ENCODE results near the gene SPR. TPM values are rescaled to one million over a fixed set of nuclear protein-coding genes. Genes with fewer than 3 reads are reported as not detected.

Gene SPR
- total and polyA plus RNA-seq, 2 of the 13 experiments (the other 11 are each of a cell fraction or from before 2014, with no cell fraction given), result 34.0 to 96.0 TPM

DNA sequence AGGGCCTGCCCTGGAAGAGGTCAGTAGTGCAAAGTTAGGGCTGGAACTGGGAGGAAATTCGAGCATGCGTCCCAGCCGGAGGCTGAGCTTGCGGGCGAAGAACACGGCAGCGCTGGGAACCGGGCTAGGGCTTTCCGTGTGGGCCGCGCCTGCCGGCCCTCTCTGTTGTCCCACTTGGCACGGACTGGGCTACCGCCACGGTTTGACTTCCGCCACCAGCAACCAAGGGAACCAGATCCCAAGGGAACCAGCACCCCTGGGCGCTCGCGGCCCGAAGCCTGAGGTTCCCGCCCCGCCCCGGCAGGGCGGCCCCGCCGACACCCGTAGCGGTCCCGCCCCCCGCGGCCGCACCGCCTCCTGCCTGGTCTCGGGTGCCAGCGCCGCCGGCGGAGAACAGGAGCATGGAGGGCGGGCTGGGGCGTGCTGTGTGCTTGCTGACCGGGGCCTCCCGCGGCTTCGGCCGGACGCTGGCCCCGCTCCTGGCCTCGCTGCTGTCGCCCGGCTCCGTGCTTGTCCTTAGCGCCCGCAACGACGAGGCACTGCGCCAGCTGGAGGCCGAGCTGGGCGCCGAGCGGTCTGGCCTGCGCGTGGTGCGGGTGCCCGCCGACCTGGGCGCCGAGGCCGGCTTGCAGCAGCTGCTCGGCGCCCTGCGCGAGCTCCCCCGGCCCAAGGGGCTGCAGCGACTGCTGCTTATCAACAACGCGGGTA is at the start of gene SPR (continued):
- TF ChIP-seq ZBTB7B (CRISPR knock-in tag; IDR thresholded peaks at IDR 0.05) (peak; percentile 38; the same call in 1 of the 2 replicates), ZNF468 (CRISPR knock-in tag; IDR thresholded peaks at IDR 0.05) (0 out of 2 replicates have a peak, but pooled peaks have one; percentile 34), ZNF572 (CRISPR knock-in tag; IDR thresholded peaks at IDR 0.05) (no peak), ZNF256 (CRISPR knock-in tag; conservative IDR thresholded peaks at IDR 0.05) (0 out of 2 replicates have a peak, but pooled peaks have one; percentile 54), CREM (IDR thresholded peaks at IDR 0.05) (no peak), CREM (CRISPR knock-in tag; IDR thresholded peaks at IDR 0.05) (no peak), ZNF260 (CRISPR knock-in tag; IDR thresholded peaks at IDR 0.05; ENCODE audit: borderline replicate concordance, low read depth) (no peak), PHF20 (CRISPR knock-in tag; IDR thresholded peaks at IDR 0.05) (no peak; the same call in 1 of the 2 replicates), MTF1 (CRISPR knock-in tag; IDR thresholded peaks at IDR 0.05) (no peak), ZNF605 (CRISPR knock-in tag; IDR thresholded peaks at IDR 0.05) (peak; percentile 59), NR2C2 (CRISPR knock-in tag; IDR thresholded peaks at IDR 0.05; ENCODE audit: borderline replicate concordance) (peak; percentile 52), ZNF30 (CRISPR knock-in tag; IDR thresholded peaks at IDR 0.05) (no peak), RNF2 (conservative IDR thresholded peaks at IDR 0.05; ENCODE audit: low read depth) (peak; percentile 55; the same call in 1 of the 2 replicates), RARG (CRISPR knock-in tag; IDR thresholded peaks at IDR 0.05; ENCODE audit: low read depth) (peak; percentile 92)
- TF ChIP-seq, protein P1, sequence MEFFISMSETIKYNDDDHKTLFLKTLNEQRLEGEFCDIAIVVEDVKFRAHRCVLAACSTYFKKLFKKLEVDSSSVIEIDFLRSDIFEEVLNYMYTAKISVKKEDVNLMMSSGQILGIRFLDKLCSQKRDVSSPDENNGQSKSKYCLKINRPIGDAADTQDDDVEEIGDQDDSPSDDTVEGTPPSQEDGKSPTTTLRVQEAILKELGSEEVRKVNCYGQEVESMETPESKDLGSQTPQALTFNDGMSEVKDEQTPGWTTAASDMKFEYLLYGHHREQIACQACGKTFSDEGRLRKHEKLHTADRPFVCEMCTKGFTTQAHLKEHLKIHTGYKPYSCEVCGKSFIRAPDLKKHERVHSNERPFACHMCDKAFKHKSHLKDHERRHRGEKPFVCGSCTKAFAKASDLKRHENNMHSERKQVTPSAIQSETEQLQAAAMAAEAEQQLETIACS (CRISPR knock-in tag; IDR thresholded peaks at IDR 0.05), result no peak
- TF ChIP-seq, protein P2, sequence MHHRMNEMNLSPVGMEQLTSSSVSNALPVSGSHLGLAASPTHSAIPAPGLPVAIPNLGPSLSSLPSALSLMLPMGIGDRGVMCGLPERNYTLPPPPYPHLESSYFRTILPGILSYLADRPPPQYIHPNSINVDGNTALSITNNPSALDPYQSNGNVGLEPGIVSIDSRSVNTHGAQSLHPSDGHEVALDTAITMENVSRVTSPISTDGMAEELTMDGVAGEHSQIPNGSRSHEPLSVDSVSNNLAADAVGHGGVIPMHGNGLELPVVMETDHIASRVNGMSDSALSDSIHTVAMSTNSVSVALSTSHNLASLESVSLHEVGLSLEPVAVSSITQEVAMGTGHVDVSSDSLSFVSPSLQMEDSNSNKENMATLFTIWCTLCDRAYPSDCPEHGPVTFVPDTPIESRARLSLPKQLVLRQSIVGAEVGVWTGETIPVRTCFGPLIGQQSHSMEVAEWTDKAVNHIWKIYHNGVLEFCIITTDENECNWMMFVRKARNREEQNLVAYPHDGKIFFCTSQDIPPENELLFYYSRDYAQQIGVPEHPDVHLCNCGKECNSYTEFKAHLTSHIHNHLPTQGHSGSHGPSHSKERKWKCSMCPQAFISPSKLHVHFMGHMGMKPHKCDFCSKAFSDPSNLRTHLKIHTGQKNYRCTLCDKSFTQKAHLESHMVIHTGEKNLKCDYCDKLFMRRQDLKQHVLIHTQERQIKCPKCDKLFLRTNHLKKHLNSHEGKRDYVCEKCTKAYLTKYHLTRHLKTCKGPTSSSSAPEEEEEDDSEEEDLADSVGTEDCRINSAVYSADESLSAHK (CRISPR knock-in tag; IDR thresholded peaks at IDR 0.05; ENCODE audit: borderline replicate concordance), result 0 out of 2 replicates have a peak, but pooled peaks have one; percentile 44
- TF ChIP-seq, protein P3, sequence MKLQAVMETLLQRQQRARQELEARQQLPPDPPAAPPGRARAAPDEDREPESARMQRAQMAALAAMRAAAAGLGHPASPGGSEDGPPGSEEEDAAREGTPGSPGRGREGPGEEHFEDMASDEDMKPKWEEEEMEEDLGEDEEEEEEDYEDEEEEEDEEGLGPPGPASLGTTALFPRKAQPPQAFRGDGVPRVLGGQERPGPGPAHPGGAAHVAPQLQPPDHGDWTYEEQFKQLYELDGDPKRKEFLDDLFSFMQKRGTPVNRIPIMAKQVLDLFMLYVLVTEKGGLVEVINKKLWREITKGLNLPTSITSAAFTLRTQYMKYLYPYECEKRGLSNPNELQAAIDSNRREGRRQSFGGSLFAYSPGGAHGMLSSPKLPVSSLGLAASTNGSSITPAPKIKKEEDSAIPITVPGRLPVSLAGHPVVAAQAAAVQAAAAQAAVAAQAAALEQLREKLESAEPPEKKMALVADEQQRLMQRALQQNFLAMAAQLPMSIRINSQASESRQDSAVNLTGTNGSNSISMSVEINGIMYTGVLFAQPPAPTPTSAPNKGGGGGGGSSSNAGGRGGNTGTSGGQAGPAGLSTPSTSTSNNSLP (IDR thresholded peaks at IDR 0.05; ENCODE audit: low read depth, low read length), result no peak
- TF ChIP-seq, protein P4, sequence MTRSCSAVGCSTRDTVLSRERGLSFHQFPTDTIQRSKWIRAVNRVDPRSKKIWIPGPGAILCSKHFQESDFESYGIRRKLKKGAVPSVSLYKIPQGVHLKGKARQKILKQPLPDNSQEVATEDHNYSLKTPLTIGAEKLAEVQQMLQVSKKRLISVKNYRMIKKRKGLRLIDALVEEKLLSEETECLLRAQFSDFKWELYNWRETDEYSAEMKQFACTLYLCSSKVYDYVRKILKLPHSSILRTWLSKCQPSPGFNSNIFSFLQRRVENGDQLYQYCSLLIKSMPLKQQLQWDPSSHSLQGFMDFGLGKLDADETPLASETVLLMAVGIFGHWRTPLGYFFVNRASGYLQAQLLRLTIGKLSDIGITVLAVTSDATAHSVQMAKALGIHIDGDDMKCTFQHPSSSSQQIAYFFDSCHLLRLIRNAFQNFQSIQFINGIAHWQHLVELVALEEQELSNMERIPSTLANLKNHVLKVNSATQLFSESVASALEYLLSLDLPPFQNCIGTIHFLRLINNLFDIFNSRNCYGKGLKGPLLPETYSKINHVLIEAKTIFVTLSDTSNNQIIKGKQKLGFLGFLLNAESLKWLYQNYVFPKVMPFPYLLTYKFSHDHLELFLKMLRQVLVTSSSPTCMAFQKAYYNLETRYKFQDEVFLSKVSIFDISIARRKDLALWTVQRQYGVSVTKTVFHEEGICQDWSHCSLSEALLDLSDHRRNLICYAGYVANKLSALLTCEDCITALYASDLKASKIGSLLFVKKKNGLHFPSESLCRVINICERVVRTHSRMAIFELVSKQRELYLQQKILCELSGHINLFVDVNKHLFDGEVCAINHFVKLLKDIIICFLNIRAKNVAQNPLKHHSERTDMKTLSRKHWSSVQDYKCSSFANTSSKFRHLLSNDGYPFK (CRISPR knock-in tag; IDR thresholded peaks at IDR 0.05; ENCODE audit: borderline replicate concordance), result no peak
- TF ChIP-seq, protein P5, sequence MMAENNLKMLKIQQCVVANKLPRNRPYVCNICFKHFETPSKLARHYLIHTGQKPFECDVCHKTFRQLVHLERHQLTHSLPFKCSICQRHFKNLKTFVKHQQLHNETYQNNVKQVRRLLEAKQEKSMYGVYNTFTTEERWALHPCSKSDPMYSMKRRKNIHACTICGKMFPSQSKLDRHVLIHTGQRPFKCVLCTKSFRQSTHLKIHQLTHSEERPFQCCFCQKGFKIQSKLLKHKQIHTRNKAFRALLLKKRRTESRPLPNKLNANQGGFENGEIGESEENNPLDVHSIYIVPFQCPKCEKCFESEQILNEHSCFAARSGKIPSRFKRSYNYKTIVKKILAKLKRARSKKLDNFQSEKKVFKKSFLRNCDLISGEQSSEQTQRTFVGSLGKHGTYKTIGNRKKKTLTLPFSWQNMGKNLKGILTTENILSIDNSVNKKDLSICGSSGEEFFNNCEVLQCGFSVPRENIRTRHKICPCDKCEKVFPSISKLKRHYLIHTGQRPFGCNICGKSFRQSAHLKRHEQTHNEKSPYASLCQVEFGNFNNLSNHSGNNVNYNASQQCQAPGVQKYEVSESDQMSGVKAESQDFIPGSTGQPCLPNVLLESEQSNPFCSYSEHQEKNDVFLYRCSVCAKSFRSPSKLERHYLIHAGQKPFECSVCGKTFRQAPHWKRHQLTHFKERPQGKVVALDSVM (CRISPR knock-in tag; IDR thresholded peaks at IDR 0.05), result peak; percentile 34; the same call in 1 of the 2 replicates
